GM21786 (cell line): ENCODE data around the gene AGFG2.
A peak's percentile ranks its signal among the peaks of the same experiment; 100 is the strongest.
"Not testable (repeated sequence)": the region's sequence is repeated elsewhere in the genome, so short reads cannot be mapped to it uniquely, and the experiment has no call there.

Experiments
- ATAC-seq: cut with Tn5 transposase; IDR thresholded peaks from one replicate; pipeline ENCODE4 v1.9.1; 2021; ENCODE audit not compliant: unreplicated experiment

The AGFG2 gene, protein sequence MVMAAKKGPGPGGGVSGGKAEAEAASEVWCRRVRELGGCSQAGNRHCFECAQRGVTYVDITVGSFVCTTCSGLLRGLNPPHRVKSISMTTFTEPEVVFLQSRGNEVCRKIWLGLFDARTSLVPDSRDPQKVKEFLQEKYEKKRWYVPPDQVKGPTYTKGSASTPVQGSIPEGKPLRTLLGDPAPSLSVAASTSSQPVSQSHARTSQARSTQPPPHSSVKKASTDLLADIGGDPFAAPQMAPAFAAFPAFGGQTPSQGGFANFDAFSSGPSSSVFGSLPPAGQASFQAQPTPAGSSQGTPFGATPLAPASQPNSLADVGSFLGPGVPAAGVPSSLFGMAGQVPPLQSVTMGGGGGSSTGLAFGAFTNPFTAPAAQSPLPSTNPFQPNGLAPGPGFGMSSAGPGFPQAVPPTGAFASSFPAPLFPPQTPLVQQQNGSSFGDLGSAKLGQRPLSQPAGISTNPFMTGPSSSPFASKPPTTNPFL

DNA sequence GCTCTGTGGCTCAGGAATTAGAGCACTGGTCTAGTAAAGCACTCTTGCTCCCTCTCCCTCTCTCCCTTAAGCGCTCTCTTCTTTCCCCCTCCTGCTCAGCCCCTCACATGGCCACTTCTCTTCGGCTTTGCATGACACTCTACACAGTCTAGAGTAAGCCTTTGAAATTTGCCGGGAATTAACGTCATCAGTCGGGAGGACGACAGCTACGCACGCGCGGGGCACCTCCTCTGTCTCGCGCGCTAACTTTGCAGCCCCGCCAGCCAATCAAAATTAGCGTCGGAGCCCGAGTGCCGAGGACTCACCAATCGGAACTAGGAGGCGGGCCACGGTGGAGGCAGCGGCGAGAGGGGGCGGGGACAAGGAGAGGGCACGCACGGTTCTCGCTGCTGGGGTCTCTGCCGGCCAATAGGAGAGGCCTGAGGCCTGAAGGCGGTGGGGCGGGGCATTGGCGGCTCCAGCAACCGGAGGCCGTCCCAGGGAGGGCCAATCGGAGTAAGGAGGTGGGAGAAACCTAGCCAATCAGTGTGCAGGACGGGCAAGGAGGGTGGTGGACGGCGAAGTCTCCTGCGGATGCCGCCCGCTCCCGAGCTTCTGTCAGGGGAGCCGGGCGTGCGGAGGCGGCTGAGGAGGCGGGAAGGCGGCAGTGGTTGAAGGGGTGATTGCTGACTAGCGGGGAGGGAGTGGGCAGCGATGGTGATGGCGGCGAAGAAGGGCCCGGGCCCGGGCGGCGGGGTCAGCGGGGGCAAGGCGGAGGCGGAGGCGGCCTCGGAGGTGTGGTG, at the start of gene AGFG2:
TSS of gene AGFG2 (plus strand) at position 550 of the 782 bp plus-strand sequence. CDS start at position 694, 144 bp downstream.
- ATAC-seq, result peak; percentile 95

DNA sequence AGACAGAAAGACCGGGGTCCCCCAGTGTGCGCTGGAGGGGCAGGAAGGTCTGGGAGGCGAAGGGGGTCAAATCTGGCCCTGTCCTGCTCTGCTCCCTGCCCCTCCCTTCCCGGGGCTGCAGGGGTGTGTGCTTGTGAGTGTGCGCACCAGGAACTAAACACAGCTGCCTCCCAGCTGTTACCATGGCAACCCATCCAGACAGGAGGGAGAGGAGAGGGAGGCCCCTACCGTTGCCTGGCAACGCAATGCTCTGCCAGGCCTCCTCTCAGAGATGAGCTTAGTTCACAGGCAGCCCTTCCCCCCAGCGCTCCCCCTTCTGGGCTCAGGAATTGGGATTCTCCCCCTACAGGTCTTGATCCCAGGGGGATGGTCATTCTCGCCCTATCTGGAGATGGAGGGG, 49.2 kb upstream of the AGFG2 start:
- ATAC-seq, result no peak

DNA sequence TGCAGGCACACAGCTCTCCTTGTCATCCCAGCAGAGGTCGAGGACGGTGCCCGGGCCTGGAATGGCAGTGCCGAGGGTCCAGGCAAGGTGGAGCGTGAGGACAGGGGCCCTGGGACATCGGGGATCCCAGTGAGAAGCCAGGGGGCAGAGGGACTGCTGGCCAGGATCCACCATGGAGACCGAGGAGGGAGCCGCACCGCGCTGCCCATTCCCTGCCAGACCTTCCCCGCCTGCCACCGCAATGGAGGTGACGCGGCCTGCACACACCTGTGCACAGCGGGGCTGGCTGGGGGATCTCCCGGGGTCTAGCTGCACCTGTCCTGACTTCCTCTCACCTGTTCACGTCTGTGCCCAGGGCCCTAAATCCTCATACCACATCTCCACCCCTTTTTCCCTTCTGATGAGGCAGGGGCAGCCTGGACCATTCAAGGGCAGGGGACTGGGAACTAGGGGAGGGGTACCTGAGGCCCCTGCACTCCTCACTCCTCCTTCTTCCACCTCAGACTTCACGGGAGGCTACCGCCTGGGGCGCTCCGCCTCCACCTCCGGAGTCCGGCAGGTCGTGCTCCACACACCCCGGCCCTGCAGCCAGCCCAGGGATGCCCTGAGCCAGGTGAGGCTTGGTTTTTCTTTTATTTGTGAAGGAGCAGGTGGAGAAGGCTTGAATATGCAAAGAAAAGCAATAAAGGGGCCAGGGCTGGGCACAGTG, 48.4 kb upstream of the AGFG2 start:
- no peak for ATAC-seq

DNA sequence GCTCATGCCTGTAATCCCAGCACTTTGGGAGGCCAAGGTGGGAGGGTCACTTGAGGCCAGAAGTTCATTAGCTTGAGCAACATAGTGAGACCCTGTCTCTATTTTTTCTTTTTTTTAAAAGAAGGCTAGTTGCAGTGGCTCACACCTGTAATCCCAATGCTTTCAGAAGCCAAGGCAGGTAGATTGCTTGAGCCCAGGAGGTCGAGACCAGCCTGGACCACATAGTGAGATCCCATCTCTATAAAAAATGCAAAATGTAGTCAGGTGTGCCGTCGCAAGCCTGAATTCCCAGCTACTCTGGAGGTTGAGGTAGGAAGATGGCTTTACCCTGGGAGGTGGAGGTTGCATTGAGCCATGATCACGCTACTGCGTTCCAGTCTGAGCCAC, 47.8 kb upstream of the AGFG2 start:
- ATAC-seq, result no peak

DNA sequence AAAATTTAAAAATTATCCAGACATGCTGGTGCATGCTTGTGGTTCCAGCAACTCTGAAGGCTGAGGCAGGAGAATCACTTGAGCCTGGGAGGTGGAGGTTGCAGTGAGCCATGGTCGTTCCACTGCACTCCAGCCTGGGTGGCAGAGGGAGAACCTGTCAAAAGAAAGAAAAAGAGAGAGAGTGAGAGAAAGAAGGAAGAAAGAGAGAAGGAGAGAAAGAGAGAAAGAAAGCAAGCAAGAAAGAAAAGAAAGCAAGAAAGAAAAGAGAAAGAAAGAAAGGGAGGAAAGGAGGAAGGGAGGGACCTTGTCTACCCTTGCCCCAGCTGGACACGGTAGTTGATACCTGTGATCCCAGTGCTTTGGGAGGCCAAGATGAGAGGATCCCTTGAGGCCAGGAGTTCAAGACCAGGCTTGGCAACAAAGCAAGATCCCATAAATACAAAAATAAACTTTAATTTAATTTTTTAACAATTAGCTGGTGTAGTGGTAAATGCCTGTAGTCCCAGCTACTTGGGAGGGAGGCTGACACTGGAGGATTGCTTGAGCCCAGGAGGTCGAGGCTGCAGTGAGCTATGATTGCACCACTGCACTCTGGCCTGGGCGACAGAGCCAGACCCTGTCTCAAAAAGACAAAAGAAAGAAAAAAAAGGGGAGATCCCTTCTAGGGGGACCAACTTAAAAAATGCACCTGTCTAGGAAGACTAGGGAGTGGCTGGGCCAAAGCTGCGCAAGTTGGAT, 46.1 kb upstream of the AGFG2 start:
- ATAC-seq, result no peak

DNA sequence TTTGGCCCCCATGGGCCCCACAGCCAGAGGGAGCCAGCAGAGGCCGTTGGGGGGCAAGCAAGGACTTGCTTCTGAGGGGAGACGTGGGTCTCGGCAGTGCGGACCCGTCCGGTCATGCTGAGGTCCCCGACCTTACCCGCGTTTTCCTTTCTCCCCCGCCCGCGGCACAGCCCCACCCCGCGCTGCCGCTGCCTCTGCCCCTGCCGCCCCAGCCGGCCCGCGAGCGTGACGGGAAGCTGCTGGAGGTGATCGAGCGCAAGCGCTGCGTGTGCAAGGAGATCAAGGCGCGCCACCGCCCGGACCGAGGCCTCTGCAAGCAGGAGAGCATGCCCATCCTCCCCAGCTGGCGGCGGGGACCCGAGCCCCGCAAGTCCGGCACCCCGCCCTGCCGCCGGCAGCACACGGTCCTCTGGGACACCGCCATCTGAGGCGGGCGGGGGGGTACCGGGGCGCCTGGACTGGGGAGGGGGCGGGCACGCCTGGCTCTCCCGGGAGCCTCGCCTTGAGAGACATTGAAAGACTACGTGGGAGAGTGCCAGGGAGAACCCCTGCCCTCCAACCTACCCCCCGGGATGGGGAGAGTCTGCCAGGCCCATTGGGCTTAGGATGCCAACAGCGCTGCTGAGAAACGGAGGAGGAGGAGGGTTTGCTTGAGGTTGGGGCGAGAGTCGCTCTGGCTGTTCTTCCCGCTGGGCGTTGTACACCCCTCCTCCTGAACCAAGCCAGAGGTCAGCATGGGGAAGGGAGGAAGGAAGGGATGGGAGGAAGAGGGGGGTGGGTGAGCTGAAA, 45.3 kb upstream of the AGFG2 start:
- no peak for ATAC-seq

DNA sequence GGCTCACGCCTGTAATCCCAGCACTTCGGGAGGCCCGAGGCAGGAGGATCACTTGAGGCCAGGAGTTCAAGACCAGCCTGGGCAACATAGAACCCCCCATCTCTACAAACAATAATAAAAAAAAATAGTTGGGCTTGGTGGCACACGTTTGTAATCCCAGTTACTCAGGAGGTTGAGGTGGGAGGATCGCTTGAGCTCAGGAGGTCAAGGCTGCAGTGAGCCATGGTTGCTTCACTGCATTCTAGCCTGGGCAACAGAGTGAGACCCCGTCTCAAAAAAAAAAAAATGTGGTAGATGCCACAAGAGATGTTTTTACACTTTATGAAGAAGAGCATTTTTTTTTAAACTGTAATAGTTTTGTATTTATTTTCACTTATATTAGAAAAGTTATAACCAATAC, 42.5 kb upstream of the AGFG2 start:
- no peak for ATAC-seq

DNA sequence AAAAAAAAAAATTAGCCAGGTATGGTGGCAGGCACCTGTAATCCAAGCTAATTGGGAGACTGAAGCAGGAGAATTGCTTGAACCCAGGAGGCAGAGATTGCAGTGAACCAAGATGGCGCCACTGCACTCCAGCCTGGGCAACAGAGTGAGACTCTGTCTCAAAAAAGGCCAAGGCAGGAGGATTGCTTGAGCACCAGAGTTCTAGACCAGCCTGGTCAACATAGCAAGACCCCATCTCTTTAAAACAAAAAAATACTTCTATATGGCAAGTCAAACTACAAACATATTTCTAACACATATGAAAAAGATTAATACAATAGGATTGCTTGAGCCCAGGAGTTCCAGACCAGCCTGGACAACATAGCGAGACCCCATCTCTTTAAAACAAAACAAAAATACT, 38.3 kb upstream of the AGFG2 start:
- ATAC-seq, result not testable (repeated sequence)

DNA sequence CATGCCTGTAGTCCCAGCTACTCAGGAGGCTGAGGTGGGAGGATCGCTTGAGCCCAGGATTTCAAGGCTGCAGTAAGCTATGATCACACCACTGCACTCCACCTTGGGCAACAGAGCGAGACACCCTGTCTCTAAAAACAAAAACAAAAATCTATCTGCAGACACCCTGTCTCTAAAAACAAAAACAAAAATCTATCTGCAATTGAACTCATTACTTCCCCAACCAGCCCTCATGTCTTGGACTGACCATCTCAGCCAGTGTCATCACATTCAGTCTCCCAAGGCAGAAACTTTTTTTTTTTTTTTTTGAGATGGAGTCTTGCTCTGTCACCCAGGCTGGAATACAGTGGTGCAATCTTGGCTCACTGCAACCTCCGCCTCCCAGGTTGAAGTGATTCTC, 35.0 kb upstream of the AGFG2 start:
- ATAC-seq, result not testable (repeated sequence)

DNA sequence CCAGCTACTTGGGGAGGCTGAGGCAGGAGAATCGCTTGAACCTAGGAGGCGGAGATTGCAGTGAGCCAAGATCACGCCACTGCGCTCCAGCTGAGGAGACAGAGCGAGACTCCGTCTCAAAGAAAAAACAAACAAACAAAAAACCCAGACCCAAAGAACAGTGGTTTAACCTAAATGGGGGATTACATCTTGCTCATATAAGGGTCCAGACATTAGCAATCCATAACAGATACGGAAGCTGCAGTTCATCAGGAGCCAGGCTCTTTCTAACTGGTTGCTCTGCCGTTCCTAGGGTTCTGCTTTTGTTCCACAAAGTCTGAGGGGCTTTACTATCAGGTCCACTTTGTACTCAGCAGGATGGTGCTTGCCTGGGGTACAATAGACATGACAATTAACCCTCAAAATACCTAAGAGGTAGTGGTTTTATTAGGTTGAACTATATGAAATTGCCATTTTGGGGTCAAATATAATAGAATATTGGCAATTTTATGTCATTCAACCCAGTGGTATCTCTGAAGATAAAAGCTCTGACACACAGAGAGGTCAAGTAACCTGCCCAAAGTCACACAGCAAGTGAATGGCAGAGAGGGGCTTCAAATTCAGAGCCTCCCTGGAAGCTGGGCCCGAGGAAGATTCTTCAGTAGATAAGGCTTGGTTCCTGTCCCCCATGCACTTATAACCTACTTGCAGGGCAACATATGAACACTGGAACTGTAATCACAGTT, 34.0 kb upstream of the AGFG2 start:
- ATAC-seq, result no peak

DNA sequence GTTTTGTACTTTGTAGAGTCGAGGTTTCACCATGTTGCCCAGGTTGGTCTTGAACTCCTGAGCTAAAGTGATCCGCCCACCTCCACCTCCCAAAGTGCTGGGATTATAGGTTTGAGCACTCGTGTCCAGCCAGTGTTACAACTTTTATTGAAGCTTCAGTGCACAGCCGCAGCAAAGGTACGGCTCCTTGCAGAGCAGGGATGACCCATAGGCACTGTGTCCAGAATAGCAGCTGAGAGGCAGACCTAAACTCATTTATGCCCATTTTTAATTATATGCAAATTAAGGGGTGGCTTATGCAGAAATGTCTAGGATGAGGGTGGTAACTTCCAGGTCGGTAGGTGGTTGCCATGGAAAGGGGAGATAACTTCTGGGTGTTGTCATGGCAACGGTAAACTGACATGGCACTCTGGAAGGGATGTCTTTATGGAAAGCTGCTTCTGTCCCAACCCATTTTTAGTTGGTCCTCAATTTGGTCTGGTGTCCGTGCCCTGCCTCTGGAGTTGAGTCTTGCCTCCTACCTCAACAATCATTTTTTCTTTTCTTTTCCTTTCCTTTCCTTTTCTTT, 32.6 kb upstream of the AGFG2 start:
- ATAC-seq, result no peak

DNA sequence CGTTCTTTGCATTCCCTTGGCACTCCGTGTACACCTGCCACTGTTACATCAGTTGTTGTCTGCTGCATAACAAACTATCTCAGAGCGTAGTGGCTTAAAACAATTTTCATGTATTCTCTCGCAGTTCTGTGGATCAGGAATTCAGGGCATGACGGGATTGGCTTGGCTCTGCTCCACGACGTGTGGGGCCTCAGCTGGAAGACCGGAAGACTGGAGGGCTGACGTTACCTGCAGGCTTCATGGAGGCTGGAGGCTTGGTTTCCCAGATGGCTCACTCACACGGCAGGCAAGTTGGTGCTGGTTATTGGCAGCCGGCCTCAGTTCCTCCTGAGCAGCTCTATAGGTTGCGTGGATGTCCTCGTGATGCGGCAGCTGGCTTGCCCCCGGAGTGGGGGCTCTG, 29.8 kb upstream of the AGFG2 start:
- no peak for ATAC-seq

DNA sequence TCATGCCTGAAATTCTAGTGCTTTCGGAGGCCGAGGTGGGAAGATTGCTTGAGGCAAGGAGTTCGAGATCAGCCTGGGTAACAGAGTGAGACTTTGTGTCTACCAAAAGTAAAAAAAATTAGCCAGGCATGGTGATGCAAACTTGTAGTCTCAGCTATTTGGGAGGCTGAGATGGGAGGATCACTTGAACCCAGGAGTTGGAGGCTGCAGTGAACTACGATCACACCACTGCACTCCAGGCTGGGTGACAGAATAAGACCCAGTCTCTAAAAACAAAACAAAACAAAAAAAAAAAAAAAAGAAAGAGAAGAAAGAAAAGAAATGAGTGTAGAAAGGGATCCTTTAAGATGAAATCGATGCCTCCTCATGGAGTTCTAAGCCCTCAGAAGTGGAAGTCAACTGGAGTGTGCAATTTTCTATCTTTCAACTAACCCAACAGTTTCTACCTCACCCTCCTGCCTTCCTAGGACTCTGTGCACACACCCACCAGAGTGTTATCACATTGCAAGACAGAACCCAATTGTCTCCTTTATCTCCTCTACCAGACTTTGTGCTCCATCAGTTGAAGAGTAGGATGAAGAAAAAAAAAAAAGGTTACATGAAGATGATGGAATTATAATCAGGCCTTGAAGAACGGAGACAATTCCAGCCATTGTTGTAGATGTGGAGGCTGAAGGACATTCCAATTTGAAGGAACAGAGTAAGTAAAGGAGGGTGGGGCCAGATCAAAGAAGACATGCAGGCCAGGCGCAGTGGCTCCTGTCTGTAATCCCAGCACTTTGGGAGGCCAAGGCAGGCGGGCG, 28.4 kb upstream of the AGFG2 start:
- no peak for ATAC-seq

DNA sequence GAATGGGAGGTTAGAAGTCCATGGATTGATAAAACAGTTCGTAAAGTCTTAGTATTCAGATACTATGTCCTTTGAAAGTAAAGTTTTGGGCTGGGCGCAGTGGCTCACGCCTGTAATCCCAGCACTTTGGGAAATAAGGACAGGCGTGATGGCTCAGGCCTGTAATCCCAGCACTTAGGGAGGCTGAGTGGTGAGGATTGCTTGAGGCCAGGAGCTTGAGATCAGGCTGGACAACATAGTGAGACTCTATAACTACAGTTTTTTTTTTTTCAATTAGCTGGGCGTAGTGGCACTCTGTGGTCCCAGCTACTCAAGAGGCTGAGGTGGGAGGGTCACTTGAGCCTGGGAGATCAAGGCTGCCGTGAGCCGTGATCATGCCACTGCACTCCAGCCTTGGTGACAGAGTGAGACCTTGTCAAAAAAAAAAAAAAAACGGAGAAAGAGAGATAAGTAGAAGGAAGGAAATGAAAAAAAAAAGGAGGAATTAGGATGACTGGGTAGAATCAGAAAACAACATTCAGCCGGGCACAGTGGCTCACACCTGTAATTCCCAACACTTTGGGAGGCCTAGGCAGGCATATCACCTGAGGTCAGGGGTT, 25.7 kb upstream of the AGFG2 start:
- ATAC-seq, result no peak

DNA sequence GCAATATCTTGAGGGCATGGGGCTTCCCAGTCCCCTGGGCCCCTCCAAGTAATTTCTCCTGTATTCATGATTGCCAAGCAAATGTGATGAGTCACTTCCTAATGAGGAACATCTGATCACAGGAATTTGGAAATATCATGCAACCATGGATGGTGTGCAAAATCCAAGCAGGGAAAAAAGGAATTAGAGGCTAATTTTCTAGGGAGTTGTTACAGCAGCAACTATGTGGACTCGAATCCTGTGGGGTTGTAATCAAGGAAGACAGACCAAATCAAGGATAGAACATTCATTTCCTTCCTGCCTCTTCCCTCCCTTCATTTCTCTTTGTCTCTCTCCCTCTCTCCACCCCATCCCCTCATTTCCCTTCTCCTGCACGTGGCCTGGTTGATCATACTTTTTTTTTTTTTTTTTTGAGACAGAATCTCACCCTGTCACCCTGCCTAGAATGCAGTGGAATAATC, 23.9 kb upstream of the AGFG2 start:
- no peak for ATAC-seq

DNA sequence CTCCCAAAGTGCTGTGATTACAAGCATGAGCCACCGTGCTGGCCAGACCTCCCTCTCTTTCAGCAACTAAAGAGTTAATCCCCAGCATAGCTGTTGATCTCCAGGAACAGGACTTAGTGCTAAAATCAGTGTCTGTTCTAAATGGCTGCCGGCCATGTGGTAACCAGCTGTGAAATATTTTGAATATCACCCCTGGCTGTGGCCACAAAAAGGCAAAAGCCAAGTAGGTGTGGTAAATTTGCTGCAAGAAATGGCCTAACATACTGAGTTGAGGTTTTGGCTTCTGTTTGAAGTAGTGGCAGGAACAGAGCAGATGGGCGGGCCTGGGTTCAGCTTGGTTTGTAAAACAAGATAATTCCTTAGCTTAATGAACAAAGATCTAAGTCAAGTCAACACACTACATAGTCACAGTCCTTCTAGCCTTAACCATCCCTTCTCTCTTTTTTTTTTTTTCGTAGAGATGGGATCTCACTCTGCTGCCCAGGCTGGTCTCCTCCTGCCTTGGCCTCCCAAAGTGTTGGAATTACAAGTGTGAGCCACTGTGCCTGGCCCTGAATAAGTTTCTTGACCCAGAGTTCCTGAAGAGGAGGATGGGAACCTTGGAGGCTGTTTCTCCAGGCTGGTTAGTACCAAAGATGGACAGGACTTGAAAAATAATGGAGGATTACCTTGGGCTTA, 22.7 kb upstream of the AGFG2 start:
- no peak for ATAC-seq

DNA sequence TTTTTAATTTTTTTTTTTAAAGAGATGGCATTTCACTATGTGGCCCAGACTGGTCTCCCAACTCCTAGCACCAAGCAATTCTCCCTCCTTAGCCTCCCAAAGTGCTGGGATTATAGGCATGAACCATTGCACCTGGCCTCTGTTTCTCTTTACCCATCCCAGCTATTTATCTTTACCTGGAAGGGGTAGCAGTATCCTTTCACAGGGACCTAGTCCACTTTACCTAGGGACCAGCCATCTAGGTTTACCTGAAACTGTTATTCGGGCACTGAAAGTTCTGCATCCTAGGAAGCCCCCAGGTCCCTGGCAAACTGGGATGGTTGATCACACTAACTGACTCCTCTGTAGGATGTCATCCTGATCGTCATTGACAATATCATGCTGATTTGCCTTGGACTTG, 21.7 kb upstream of the AGFG2 start:
- no peak for ATAC-seq
